H1 (cell line): Measurements from ENCODE around the gene RBM14. TPM values are rescaled to one million over a fixed set of nuclear protein-coding genes. Genes with fewer than 3 reads are reported as not detected.

Experiments
- CTCF ChIA-PET: fragments of 300-600 bp; sonication (Branson Sonifier 250); formaldehyde crosslinking; loops from one replicate; lab custom pipeline; 2021; ENCODE audit not compliant: partially characterized antibody; lab: Charles Lee
- POLR2A ChIA-PET: fragments of 300-600 bp; sonication (Branson Sonifier 250); formaldehyde crosslinking; loops from one replicate; lab custom pipeline; 2021; ENCODE audit warnings: inconsistent platforms; ENCODE audit not compliant: partially characterized antibody; lab: Charles Lee
- DNase-seq, 2 experiments: peaks; one replicate each; pipeline versions ENCODE4 v3.0.0 to v3.0.0-alpha.2; 2010 to 2022; ENCODE audit warnings: low spot score in 2 of 2, low read depth in 1 of 2, mixed read lengths in 1 of 2
- FAIRE-seq: peaks from 2 replicates; lab custom pipeline; 2011; peaks lifted over from hg19 to GRCh38; lab: Jason Lieb, UNC
- H2AFZ ChIP-seq: 2 replicates; pipeline ENCODE4 v1.8.1; 2012; ENCODE audit warnings: low read length, inconsistent platforms
- H2AK5ac ChIP-seq: 2 replicates; pipeline ENCODE4 v1.6.1; 2013; ENCODE audit warnings: low read depth, low read length
- H2BK120ac ChIP-seq: replicated peaks from 2 replicates; pipeline ENCODE3; 2013; ENCODE audit warnings: low read depth, low read length, inconsistent platforms
- H2BK12ac ChIP-seq: 2 replicates; pipeline ENCODE4 v1.6.1; 2013; ENCODE audit warnings: low read depth, low read length
- H2BK15ac ChIP-seq: 2 replicates; pipeline ENCODE4 v1.6.1; 2013; ENCODE audit warnings: low read length
- H2BK20ac ChIP-seq: 2 replicates; pipeline ENCODE4 v1.6.1; 2013; ENCODE audit warnings: low read length
- H2BK5ac ChIP-seq: 2 replicates; pipeline ENCODE4 v1.6.1; 2013; ENCODE audit warnings: low read depth, low read length
- H3K14ac ChIP-seq: 2 replicates; pipeline ENCODE4 v1.6.1; 2013; ENCODE audit warnings: inconsistent platforms; ENCODE audit not compliant: insufficient read length
- H3K18ac ChIP-seq: 2 replicates; pipeline ENCODE4 v1.6.1; 2013; ENCODE audit warnings: low read length; ENCODE audit errors: extremely low read depth
- H3K23ac ChIP-seq: 2 replicates; pipeline ENCODE4 v1.6.1; 2013; ENCODE audit warnings: inconsistent platforms; ENCODE audit not compliant: insufficient read length
- H3K23me2 ChIP-seq: 2 replicates; pipeline ENCODE4 v1.6.1; 2013; ENCODE audit warnings: low read depth, low read length
- H3K27ac ChIP-seq: 2 replicates; pipeline ENCODE4 v1.6.1; 2011; ENCODE audit warnings: low read depth, low read length, inconsistent platforms
- H3K27me3 ChIP-seq, 4 experiments: replicated peaks in 1 of 4; 1 replicate in 1 of 4; 2 replicates in 3 of 4; pipeline versions ENCODE4 v1.6.1 to v1.8.1; 2011 to 2013; ENCODE audit warnings: low read length in 3 of 4, mild to moderate bottlenecking in 3 of 4, inconsistent platforms in 2 of 4, mixed read lengths in 2 of 4, moderate library complexity in 1 of 4; ENCODE audit not compliant: control insufficient read depth in 3 of 4, insufficient read depth in 3 of 4; ENCODE audit errors: extremely low read depth in 1 of 4
- H3K36me3 ChIP-seq, 4 experiments: 2 replicates each; pipeline versions ENCODE4 v1.6.1 to v1.8.1; 2011 to 2013; ENCODE audit warnings: mild to moderate bottlenecking in 4 of 4, low read length in 3 of 4, moderate library complexity in 2 of 4, control low read depth in 1 of 4, inconsistent platforms in 1 of 4; ENCODE audit not compliant: insufficient read depth in 4 of 4, control insufficient read depth in 2 of 4
- H3K4ac ChIP-seq: replicated peaks from 2 replicates; pipeline ENCODE3; 2013; ENCODE audit warnings: low read length, low read depth, mixed read lengths, inconsistent platforms; ENCODE audit not compliant: insufficient read length
- H3K4me1 ChIP-seq, 4 experiments: replicated peaks in 1 of 4; 1 replicate in 1 of 4; 2 replicates in 3 of 4; pipeline versions ENCODE4 v1.6.1 to v1.8.1; 2011 to 2013; ENCODE audit warnings: low read length in 3 of 4, inconsistent platforms in 2 of 4, mixed read lengths in 1 of 4; ENCODE audit not compliant: insufficient read depth in 4 of 4, control insufficient read depth in 3 of 4
- H3K4me2 ChIP-seq, 2 experiments: 2 replicates each; pipeline versions ENCODE4 v1.6.1 to v1.8.1; 2011 to 2013; ENCODE audit warnings: low read depth in 2 of 2, low read length in 2 of 2, control low read depth in 1 of 2, inconsistent platforms in 1 of 2, mild to moderate bottlenecking in 1 of 2; ENCODE audit not compliant: insufficient read depth in 1 of 2
- H3K4me3 ChIP-seq, 4 experiments: fragments of 200-600, 300-600 bp in 1 of 4; sonication (generic), shearing (Covaris generic), sonication (Bioruptor Twin) in 1 of 4; 2 replicates each; pipeline versions ENCODE4 v1.5.1 to v1.8.1; 2011 to 2016; ENCODE audit warnings: low read length in 4 of 4, low read depth in 3 of 4, control low read depth in 2 of 4, inconsistent platforms in 2 of 4, mild to moderate bottlenecking in 2 of 4, mixed read lengths in 1 of 4, moderate library complexity in 1 of 4; ENCODE audit not compliant: insufficient read depth in 2 of 4; ENCODE audit errors: extremely low read depth in 1 of 4
- H3K56ac ChIP-seq: replicated peaks from 2 replicates; pipeline ENCODE3; 2013; ENCODE audit warnings: low read depth, mild to moderate bottlenecking, mixed read lengths, low read length, inconsistent platforms; ENCODE audit not compliant: insufficient read length
- H3K79me1 ChIP-seq: 2 replicates; pipeline ENCODE4 v1.6.1; 2013; ENCODE audit warnings: low read depth, low read length, control low read depth
- H3K79me2 ChIP-seq, 2 experiments: 2 replicates each; pipeline versions ENCODE4 v1.6.1 to v1.8.1; 2012 to 2013; ENCODE audit warnings: low read length in 2 of 2, mild to moderate bottlenecking in 2 of 2, inconsistent platforms in 1 of 2; ENCODE audit not compliant: insufficient read depth in 2 of 2, control insufficient read depth in 1 of 2
- H3K9ac ChIP-seq, 4 experiments: replicated peaks in 1 of 4; 1 replicate in 1 of 4; 2 replicates in 3 of 4; pipeline versions ENCODE4 v1.6.1 to v1.8.1; 2011 to 2013; ENCODE audit warnings: low read depth in 3 of 4, low read length in 3 of 4, control low read depth in 2 of 4, mild to moderate bottlenecking in 2 of 4, moderate library complexity in 2 of 4, inconsistent platforms in 1 of 4; ENCODE audit errors: extremely low read depth in 1 of 4
- H3K9me3 ChIP-seq, 2 experiments: 2 replicates each; pipeline versions ENCODE4 v1.6.1 to v1.8.1; 2012 to 2013; ENCODE audit warnings: mild to moderate bottlenecking in 2 of 2, moderate library complexity in 2 of 2, control low read depth in 1 of 2, inconsistent platforms in 1 of 2, low read depth in 1 of 2, low read length in 1 of 2, mixed read lengths in 1 of 2; ENCODE audit not compliant: insufficient read depth in 2 of 2
- H4K20me1 ChIP-seq, 2 experiments: replicated peaks in 1 of 2; 2 replicates each; pipeline versions ENCODE3 to v1.8.1; 2011 to 2013; ENCODE audit warnings: inconsistent platforms in 2 of 2, low read length in 2 of 2, mild to moderate bottlenecking in 1 of 2; ENCODE audit not compliant: insufficient read depth in 2 of 2, control insufficient read depth in 1 of 2
- H4K5ac ChIP-seq: 2 replicates; pipeline ENCODE4 v1.6.1; 2013; ENCODE audit warnings: low read length, low read depth, mixed read lengths, inconsistent platforms; ENCODE audit not compliant: insufficient read length
- H4K8ac ChIP-seq: 2 replicates; pipeline ENCODE4 v1.8.0; 2013; ENCODE audit warnings: mild to moderate bottlenecking, moderate library complexity, low read length, inconsistent platforms; ENCODE audit not compliant: insufficient read depth; ENCODE audit errors: extremely low read depth
- H4K91ac ChIP-seq: replicated peaks from 2 replicates; pipeline ENCODE3; 2013; ENCODE audit warnings: low read length, mixed read lengths, inconsistent platforms; ENCODE audit not compliant: insufficient read length
- ATF3 ChIP-seq: IDR thresholded peaks from 2 replicates; pipeline ENCODE4 v1.6.1; 2011; ENCODE audit warnings: low read depth, mild to moderate bottlenecking, low read length; ENCODE audit not compliant: insufficient read depth
- BACH1 ChIP-seq: IDR thresholded peaks from 2 replicates; pipeline ENCODE4 v1.6.1; 2012; ENCODE audit warnings: low read length, improper control_type of control experiment
- CBX5 ChIP-seq: fragments of 300-800, 300-1000 bp; sonication (generic); IDR thresholded peaks from 2 replicates; pipeline ENCODE4 v1.7.1; 2016; ENCODE audit warnings: antibody characterized with exemption, low read length, low read depth
- CEBPB ChIP-seq: IDR thresholded peaks from 2 replicates; pipeline ENCODE4 v1.6.1; 2012; ENCODE audit warnings: low read depth, low read length
- HDAC2 ChIP-seq, 2 experiments: fragments of 300-600 bp in 1 of 2; sonication (generic) in 1 of 2; IDR thresholded peaks; 2 replicates each; pipeline ENCODE4 v1.6.1; 2011 to 2012; ENCODE audit warnings: low read depth in 2 of 2, low read length in 2 of 2, mild to moderate bottlenecking in 2 of 2, moderate library complexity in 2 of 2, borderline replicate concordance in 1 of 2, inconsistent platforms in 1 of 2
- NANOG ChIP-seq: IDR thresholded peaks from 2 replicates; pipeline ENCODE4 v1.6.1; 2011; ENCODE audit warnings: low read length, low read depth, mild to moderate bottlenecking, inconsistent platforms; ENCODE audit not compliant: insufficient read depth, poor library complexity, severe bottlenecking
- RAD21 ChIP-seq, 2 experiments: IDR thresholded peaks in 1 of 2; conservative IDR thresholded peaks in 1 of 2; 2 replicates each; pipeline ENCODE4 v1.6.1; 2011; ENCODE audit warnings: low read depth in 2 of 2, low read length in 2 of 2, improper control_type of control experiment in 1 of 2, inconsistent platforms in 1 of 2, mild to moderate bottlenecking in 1 of 2, moderate library complexity in 1 of 2
- SP1 ChIP-seq: IDR thresholded peaks from 2 replicates; pipeline ENCODE4 v1.6.1; 2011; ENCODE audit warnings: low read depth, low read length
- SP2 ChIP-seq: IDR thresholded peaks from 2 replicates; pipeline ENCODE4 v1.6.1; 2012; ENCODE audit warnings: mild to moderate bottlenecking, low read length, inconsistent platforms
- SP4 ChIP-seq: IDR thresholded peaks from 2 replicates; pipeline ENCODE4 v1.6.1; 2012; ENCODE audit warnings: low read length, inconsistent platforms
- TBP ChIP-seq: IDR thresholded peaks from 2 replicates; pipeline ENCODE4 v1.6.1; 2011; ENCODE audit warnings: low read depth, low read length, improper control_type of control experiment
- TCF12 ChIP-seq: IDR thresholded peaks from 2 replicates; pipeline ENCODE4 v1.6.1; 2011; ENCODE audit warnings: low read depth, mild to moderate bottlenecking, low read length
- ZNF274 ChIP-seq: IDR thresholded peaks from 2 replicates; pipeline ENCODE4 v1.7.0; 2012; ENCODE audit warnings: low read length, borderline replicate concordance; ENCODE audit errors: extremely low read depth
- WGBS, 2 experiments: shearing (Covaris generic) in 1 of 2; methylation state at CpG; one replicate each; pipeline versions ENCODE4 v1.1.6 to v1.1.7; 2013 to 2015; ENCODE audit warnings: low lambda C conversion rate in 2 of 2, mixed read lengths in 2 of 2, inconsistent platforms in 1 of 2, low coverage in 1 of 2, missing lambda C conversion rate in 1 of 2; ENCODE audit not compliant: insufficient replicate concordance in 2 of 2, insufficient coverage in 1 of 2, insufficient read length in 1 of 2; ENCODE audit errors: extremely low coverage in 1 of 2, missing lambda C conversion rate in 1 of 2; 5-methylcytosine and 5-hydroxymethylcytosine counted together
- polyA plus RNA-seq, 7 experiments: library from polyadenylated mRNA; depleted of rRNA in 3 of 7; stranded (reverse) in 5 of 7; unstranded in 2 of 7; fragments of >200 nt in 5 of 7; fragments of 200-250 nt in 2 of 7; gene quantifications; 1 replicate in 5 of 7; 2 replicates in 1 of 7; 4 replicates in 1 of 7; pipeline versions ENCODE4 v1.2.1 to v1.2.3, GENCODE V29; 2011 to 2013; ENCODE audit warnings: missing spikeins in 2 of 7, mixed read lengths in 2 of 7
- total RNA-seq: library from RNA; stranded (reverse); fragmentation: NEBNext Ultra II Directional; extraction: Animal tissue kit (Norgen Biotek cat#: 25700); gene quantifications from 2 replicates; pipeline ENCODE4 v1.2.1, GENCODE V29; 2021

The RBM14 gene
- total and polyA plus RNA-seq, 2 of the 8 experiments (the other 6 are each of a cell fraction or from before 2014, with no cell fraction given): 67.2 to 142 TPM

GRCh38 chr11:66649903-66650302 lies 33.5 kb downstream of the RBM14 start:
- peaks cover 18 to 31% of the 10 kb centered on the region in 2 experiments for H4K20me1 ChIP-seq
- 85% methylated on average over 5 of the region's 5 CpGs; no CpG with 5 or more reads in 1 of the 2 experiments for WGBS, 2 experiments
- DNase-seq: no peak
- CTCF ChIA-PET: interaction anchor here (1.0 to 1.5 kb wide), 4 partner anchors 12 to 70 kb away, joined by 3 read pairs; no protein-coding TSS in a partner anchor
- no peak overlapping the region for H3K23ac ChIP-seq
- peaks cover 18 to 84% of the 10 kb centered on the region in 2 experiments for H3K79me2 ChIP-seq
- H3K4me3 ChIP-seq: no peak overlapping the region
- no peak overlapping the region for H2BK5ac ChIP-seq
- POLR2A ChIA-PET: interaction anchor here (1.6 to 66.2 kb wide), 4 partner anchors 7 to 125 kb away, joined by 3 to 2165 read pairs (median 1093); partner anchors contain the start of genes CCDC87, CCS, RBM14 and RBM4
- H3K36me3 ChIP-seq: peaks cover 20 to 67% (median 41%) of the 10 kb centered on the region in 4 experiments
- no peak overlapping the region for H3K4ac ChIP-seq
- H2BK15ac ChIP-seq: no peak overlapping the region
- no peaks in the 10 kb centered on the region for H3K27me3 ChIP-seq
- H3K9ac ChIP-seq: no peak overlapping the region
- H4K5ac ChIP-seq: no peak overlapping the region
- no peak overlapping the region for H4K91ac ChIP-seq
- no peak overlapping the region for H2BK20ac ChIP-seq
- peaks cover 0 to 2% (median 0%) of the 10 kb centered on the region in 4 experiments; a peak in 1 of 7 replicates for H3K4me1 ChIP-seq
- no peaks in the 10 kb centered on the region for H3K23me2 ChIP-seq
- H2AK5ac ChIP-seq: no peak overlapping the region
- no peak overlapping the region for H3K14ac ChIP-seq
- no peak overlapping the region for H2AFZ ChIP-seq
- no peak overlapping the region for H3K4me2 ChIP-seq
- peaks cover 11% of the 10 kb centered on the region for H3K79me1 ChIP-seq
- no peak overlapping the region for H2BK120ac ChIP-seq
- H3K56ac ChIP-seq: no peak overlapping the region
- no peak overlapping the region for H4K8ac ChIP-seq
- no peaks in the 10 kb centered on the region for H3K9me3 ChIP-seq
- no peak overlapping the region for H3K27ac ChIP-seq
- H3K18ac ChIP-seq: no peak overlapping the region
- no peak overlapping the region for H2BK12ac ChIP-seq
- FAIRE-seq: no peak
- TF ChIP-seq ATF3: no peak
- no peak for TF ChIP-seq SP1
- no peak for TF ChIP-seq TCF12
- no peak for TF ChIP-seq BACH1
- TF ChIP-seq CEBPB: no peak
- TF ChIP-seq SP4: no peak
- no peak for TF ChIP-seq SP2
- TF ChIP-seq HDAC2 (IDR thresholded peaks at IDR 0.05; ENCODE audit: borderline replicate concordance in 1 of 2, low read depth in 2 of 2, low read length in 2 of 2): no peak
- no peak for TF ChIP-seq ZNF274
- TF ChIP-seq CBX5: no peak
- no peak for TF ChIP-seq TBP
- no peak for TF ChIP-seq NANOG
- TF ChIP-seq RAD21 (IDR thresholded peaks at IDR 0.05 in 1 of 2, conservative IDR thresholded peaks at IDR 0.05 in 1 of 2; ENCODE audit: low read depth in 2 of 2, low read length in 2 of 2): no peak
